Left ventricle myocardium inferior (tissue), 1 donor: ENCODE results near the gene ISCA2. TPM values are rescaled to one million over a fixed set of nuclear protein-coding genes. Genes with fewer than 3 reads are reported as not detected.

Experiments
- DNase-seq: peaks from one replicate; pipeline ENCODE4 v3.0.0-alpha.2; 2020
- H3K27ac ChIP-seq: fragments of 200-600 bp; replicated peaks from 2 replicates; pipeline ENCODE4 v1.8.0; 2021
- H3K27me3 ChIP-seq: fragments of 200-600 bp; 2 replicates; pipeline ENCODE4 v1.8.0; 2021; ENCODE audit warnings: low read depth
- H3K36me3 ChIP-seq: fragments of 200-600 bp; 2 replicates; pipeline ENCODE4 v1.8.0; 2021
- H3K4me1 ChIP-seq: fragments of 200-600 bp; 2 replicates; pipeline ENCODE4 v1.8.0; 2021
- H3K4me3 ChIP-seq: fragments of 200-600 bp; 2 replicates; pipeline ENCODE4 v1.8.0; 2021; ENCODE audit warnings: mild to moderate bottlenecking, moderate library complexity
- H3K9me3 ChIP-seq: fragments of 200-600 bp; replicated peaks from 2 replicates; pipeline ENCODE4 v1.8.0; 2021
- CTCF ChIP-seq: fragments of 200-600 bp; IDR thresholded peaks from 2 replicates; pipeline ENCODE4 v1.8.0; 2021; ENCODE audit warnings: antibody characterized with exemption, mild to moderate bottlenecking, borderline replicate concordance
- intact Hi-C: fragments of 100-400 bp; cut with micrococcal nuclease; formaldehyde crosslinking; loops from one replicate; pipeline ENCODE4 v1.11.0; 2022
- total RNA-seq: library from RNA; stranded (reverse); fragmentation: NEBNext Ultra II Directional; extraction: Animal tissue kit (Norgen Biotek cat#: 25700); gene quantifications from one replicate; pipeline ENCODE4 v1.2.1, GENCODE V29; 2021
- donor health status: DM: no; HTN: yes; CAD: no; lungs with severe emphysema.

The ISCA2 gene
- total RNA-seq, 1 donor from 2014 or later, result 45.8 TPM

GRCh38 chr14:74482571-74482970 is 11.0 kb upstream of the ISCA2 start:
- no peak for TF ChIP-seq CTCF
- no peak overlapping the region for H3K4me3 ChIP-seq
- intact Hi-C loops, result no loop called here
- peaks cover 77% of the 10 kb centered on the region for H3K36me3 ChIP-seq
- no peak for DNase-seq
- no peaks in the 10 kb centered on the region for H3K27me3 ChIP-seq
- H3K4me1 ChIP-seq, result peaks cover 20% of the 10 kb centered on the region
- no peaks in the 10 kb centered on the region for H3K9me3 ChIP-seq
- no peak overlapping the region for H3K27ac ChIP-seq

- H3K27me3 ChIP-seq, result no peaks in the 10 kb centered on the region
- H3K36me3 ChIP-seq, result peaks cover 76% of the 10 kb centered on the region
- H3K4me3 ChIP-seq, result no peak overlapping the region
- H3K4me1 ChIP-seq, result peaks cover 20% of the 10 kb centered on the region
- DNase-seq, result no peak
- intact Hi-C loops, result no loop called here
- no peak overlapping the region for H3K27ac ChIP-seq
- H3K9me3 ChIP-seq, result no peaks in the 10 kb centered on the region
- no peak for TF ChIP-seq CTCF
These were observed 10.2 kb upstream of the ISCA2 start for GRCh38 chr14:74483321-74483720.

- intact Hi-C loops, result no loop called here
- Histone ChIP-seq H3K4me3 (no peak overlapping the region), H3K4me1 (peaks cover 46% of the 10 kb centered on the region), H3K27me3 (no peaks in the 10 kb centered on the region), H3K36me3 (peaks cover 47% of the 10 kb centered on the region), H3K27ac (no peak overlapping the region), H3K9me3 (no peaks in the 10 kb centered on the region)
- no peak for TF ChIP-seq CTCF
- DNase-seq, result no peak
These were observed 7.4 kb upstream of the ISCA2 start for GRCh38 chr14:74486164-74486563.

- intact Hi-C loops, result no loop called here
- Histone ChIP-seq H3K4me3 (no peak overlapping the region), H3K4me1 (peaks cover 68% of the 10 kb centered on the region), H3K36me3 (peaks cover 22% of the 10 kb centered on the region), H3K9me3 (no peaks in the 10 kb centered on the region), H3K27me3 (no peaks in the 10 kb centered on the region), H3K27ac (no peak overlapping the region)
- TF ChIP-seq CTCF, result no peak
- DNase-seq, result no peak
These were observed 4.7 kb upstream of the ISCA2 start for GRCh38 chr14:74488786-74489397.

GRCh38 chr14:74490486-74490885 is 3.1 kb upstream of the ISCA2 start:
- H3K4me1 ChIP-seq, result peaks cover 74% of the 10 kb centered on the region
- H3K27me3 ChIP-seq, result no peaks in the 10 kb centered on the region
- no peaks in the 10 kb centered on the region for H3K9me3 ChIP-seq
- no peak overlapping the region for H3K27ac ChIP-seq
- DNase-seq, result no peak
- no peak for TF ChIP-seq CTCF
- intact Hi-C loops, result no loop called here
- H3K4me3 ChIP-seq, result no peak overlapping the region
- H3K36me3 ChIP-seq, result peaks cover 7% of the 10 kb centered on the region
